Measurements from ENCODE around the gene BATF3.

DNA sequence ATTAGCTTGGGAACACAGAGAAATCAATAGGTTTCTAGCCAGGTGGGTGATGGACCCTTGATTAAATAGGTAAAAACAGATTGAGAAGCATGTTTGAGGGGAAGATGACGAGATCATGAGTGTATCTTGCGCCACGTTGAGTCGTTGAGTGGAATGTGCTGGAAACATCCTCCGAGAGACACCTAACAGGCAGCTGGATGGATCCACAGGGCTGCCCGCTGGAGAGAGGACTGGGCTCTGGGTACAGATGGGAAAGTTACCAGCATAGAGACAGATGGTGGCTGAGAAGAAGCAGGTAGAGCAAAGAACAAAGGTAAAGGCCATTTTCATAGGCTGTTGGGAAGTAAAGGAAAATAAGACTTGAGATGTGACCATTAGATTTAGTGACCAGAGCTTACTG is 15.6 kb downstream of the BATF3 start:
- TF ChIP-seq EZH2 (IDR thresholded peaks at IDR 0.05; ENCODE audit: insufficient read depth, poor library complexity, severe bottlenecking) (no peak), EZH2phosphoT487 (IDR thresholded peaks at IDR 0.05; ENCODE audit: insufficient read depth, low read depth) (no peak)
